HG02623 (cell line): Measurements from ENCODE around the gene KIF26B.

Experiments used
- ATAC-seq: cut with Tn5 transposase; IDR thresholded peaks from one replicate; pipeline ENCODE4 v1.9.1; 2021; ENCODE audit warnings: moderate library complexity; ENCODE audit not compliant: unreplicated experiment

Gene KIF26B

GRCh38 chr1:245448975-245449431 is 294.2 kb downstream of the KIF26B start:
- ATAC-seq, result no peak

GRCh38 chr1:245453541-245453940 is 298.8 kb downstream of the KIF26B start:
- no peak for ATAC-seq

- no peak for ATAC-seq
These were observed 299.3 kb downstream of the KIF26B start for GRCh38 chr1:245454051-245454450.

DNA sequence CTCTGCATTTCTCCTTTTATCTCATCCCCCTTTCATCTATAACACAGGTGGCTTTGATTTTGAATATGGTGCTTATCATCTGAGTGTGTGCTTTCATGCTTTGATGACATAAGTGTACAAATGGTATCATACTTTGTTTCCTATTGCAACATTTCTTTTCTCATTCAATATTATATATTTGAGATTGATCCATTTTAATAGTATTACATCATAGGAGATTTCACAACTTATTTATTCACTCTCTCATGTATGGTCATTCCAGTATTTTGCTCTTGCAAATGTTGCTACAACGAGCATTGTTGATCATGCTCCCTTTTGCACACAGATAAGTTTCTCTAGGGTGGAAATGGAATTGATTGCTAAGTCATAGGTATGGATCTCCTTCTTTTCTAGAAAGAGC is 302.8 kb downstream of the KIF26B start:
- ATAC-seq, result no peak

GRCh38 chr1:245458234-245458633 is 303.4 kb downstream of the KIF26B start:
- ATAC-seq, result no peak

DNA sequence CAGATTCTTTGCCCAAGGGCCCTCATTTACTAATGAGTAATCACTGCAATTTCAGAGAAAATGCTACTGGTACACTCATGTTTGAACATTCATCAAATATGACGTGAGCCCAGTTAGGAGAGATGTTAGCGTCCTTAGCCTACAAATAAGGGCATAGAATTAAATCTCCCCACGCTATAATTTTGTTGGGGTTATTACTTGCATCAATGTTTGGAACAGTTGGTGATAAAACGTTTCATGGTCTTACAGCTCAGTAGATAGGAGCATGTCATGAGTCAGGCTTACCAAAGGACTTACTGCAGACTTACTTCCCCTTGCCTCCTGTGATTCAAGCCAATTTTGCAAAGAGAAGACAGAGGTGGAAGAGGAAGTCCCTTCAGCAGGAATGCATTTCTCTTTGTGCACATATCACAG is 304.0 kb downstream of the KIF26B start:
- no peak for ATAC-seq

GRCh38 chr1:245459621-245460020 is 304.8 kb downstream of the KIF26B start:
- ATAC-seq, result no peak

DNA sequence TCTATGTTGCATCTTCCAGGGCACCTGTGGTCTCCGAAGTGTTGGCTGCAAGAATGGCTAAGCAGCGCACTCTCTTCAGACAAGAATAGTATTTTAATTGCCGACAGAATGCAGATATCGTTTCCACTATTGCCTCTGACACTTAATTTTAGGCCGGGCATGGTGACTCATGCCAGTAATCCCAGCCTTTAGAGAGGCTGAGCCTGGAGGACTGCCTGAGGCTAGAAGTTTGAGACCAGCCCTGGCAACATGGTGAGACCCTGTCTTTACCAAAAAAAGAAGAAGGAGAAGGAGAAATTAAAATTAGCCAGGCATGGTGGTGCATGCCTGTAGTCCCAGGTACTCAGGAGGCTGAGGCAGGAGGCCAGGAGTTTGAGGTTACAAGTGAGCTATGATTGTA is 306.9 kb downstream of the KIF26B start:
- ATAC-seq, result no peak

DNA sequence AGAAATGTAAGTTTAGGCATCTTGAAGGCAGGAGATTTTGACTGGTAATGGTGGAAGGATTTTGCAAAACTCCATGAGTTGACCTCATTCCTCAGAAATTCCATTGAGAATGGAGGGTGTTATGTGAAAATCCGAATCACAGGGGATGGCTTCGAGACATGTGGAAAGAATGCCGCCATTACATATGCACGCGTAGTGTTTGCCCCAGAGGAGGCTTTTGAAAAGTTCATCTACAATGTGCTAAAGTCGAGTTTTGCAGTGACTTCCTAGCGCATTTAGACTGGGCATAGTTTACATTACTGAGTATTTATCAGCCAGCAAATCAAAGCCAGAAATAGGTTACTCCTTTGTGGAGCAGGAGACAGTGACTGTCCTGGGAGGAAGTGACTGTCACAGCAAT is 307.4 kb downstream of the KIF26B start:
- ATAC-seq, result no peak

GRCh38 chr1:245463392-245464165 is 308.8 kb downstream of the KIF26B start:
- no peak for ATAC-seq

DNA sequence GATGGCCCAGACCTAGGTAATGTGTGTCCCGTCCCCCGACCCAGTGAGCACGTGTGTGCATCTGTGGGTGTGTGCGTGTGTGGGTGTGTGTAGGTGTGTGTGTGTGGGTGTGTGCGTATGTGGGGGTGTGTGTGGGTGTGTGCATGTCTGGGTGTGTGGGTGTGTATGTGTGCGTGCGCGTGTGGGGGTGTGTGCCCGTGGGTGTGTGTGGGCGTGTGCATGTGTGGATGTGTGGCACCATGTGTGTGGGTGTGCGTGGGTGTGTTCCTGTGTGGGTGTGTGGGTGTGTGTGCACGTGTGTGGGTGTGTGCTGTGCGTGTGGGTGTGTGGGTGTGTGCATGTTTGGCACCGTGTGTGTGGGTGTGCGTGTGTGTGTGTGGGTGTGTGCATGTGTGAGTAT is 309.5 kb downstream of the KIF26B start:
- ATAC-seq, result no peak

GRCh38 chr1:245465666-245466065 is 310.9 kb downstream of the KIF26B start:
- no peak for ATAC-seq

DNA sequence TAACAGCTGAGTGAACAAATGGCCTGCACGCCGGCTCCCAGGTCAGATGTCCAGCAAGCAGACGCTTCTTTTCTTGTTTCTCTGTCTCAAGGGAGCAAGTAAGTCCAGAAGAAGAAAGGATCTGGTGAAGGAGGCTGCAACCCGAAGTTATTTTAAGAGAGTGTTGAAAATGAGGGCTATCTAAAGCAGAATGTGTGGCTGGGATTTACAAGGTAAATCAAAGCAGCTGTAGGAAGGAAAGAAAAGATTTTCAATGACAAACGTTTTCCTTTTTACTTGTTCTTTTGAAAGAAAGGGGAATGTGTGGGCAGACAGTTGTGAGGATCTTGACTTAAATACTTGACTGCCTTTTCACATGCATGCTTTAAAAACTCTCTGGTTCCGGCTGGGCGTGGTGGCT is 311.5 kb downstream of the KIF26B start:
- no peak for ATAC-seq

GRCh38 chr1:245467804-245468203 is 313.0 kb downstream of the KIF26B start:
- ATAC-seq, result no peak

DNA sequence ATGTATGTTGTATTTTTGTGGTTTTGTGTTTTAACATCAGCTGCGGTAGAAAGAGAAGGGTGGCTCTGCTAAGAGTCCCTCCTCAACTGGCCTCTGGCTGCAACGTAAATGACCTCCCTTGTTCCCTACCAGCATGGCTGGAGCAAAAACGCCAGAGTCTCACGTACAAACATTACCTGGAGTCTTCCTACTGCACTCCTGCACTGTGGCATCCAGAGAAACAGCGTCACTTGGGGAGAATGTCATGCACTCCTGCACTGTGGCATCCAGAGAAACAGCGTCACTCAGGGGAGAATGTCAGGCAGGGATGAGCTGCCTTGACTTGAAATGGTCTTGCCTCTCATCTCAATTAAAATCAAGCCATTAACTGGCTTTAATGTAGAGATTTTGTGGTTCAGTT is 314.2 kb downstream of the KIF26B start:
- no peak for ATAC-seq

DNA sequence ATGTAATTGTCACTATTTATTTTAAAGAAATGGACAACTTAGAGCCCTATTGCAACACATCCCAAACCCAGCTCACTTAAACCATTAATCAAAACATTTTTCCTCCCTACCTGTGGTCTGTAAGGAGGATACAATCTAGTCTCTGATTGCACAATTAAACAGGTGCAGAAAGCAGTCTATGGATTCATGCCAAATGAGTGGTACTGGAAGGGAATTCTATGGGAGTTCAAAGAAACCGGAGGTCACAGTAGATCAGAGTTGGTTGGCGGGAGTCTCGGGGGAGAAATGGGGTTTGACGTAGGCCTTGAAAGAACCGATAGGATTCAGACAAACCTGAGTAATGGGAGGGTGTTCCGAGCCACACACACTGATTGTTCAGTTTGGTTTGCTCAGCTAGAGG is 314.9 kb downstream of the KIF26B start:
- no peak for ATAC-seq

DNA sequence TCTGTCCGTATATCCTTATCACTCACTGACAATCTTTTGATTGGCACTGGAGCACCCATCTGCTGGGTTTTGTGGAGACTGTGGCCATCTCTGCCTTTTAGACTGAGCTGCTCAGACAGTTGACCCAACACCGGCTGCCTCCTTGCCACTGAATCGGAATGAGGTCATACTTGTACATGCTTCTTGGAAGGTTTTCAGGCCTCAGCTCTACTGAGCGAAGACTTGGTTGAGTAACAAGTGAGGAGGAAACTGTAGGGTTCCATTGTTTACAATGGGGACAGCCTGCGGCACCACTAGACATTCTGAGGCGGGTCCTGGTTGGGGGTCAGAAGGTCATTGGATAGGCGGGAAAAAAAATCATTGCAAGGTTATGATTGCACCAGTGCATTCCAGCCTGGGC is 320.3 kb downstream of the KIF26B start:
- no peak for ATAC-seq

DNA sequence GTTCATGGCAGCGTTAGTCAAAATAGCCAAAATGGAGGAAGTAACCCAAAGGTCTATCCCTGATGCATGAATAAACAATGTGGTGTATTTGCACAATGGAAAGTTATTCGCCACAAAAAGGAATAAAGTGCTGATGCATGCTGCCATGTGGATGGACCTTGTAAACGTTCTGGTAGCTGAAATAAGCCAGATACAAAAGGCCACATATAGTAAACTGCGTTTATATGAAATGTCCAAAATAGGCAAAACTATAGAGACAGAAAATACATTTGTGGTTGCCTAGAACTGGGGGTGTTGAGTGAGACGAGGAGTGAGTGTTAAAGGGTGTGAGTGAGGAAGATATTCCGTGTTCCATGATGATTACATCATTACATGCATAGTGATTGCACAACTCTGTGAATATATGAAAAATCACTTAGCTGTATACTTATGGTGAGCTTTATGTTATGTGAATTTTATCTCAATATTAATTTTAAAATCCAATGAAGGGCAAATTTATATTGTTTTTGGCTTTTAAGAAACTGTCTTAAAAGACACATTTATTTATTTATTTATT is 321.3 kb downstream of the KIF26B start:
- ATAC-seq, result no peak

GRCh38 chr1:245477941-245478340 is 323.2 kb downstream of the KIF26B start:
- ATAC-seq, result no peak

DNA sequence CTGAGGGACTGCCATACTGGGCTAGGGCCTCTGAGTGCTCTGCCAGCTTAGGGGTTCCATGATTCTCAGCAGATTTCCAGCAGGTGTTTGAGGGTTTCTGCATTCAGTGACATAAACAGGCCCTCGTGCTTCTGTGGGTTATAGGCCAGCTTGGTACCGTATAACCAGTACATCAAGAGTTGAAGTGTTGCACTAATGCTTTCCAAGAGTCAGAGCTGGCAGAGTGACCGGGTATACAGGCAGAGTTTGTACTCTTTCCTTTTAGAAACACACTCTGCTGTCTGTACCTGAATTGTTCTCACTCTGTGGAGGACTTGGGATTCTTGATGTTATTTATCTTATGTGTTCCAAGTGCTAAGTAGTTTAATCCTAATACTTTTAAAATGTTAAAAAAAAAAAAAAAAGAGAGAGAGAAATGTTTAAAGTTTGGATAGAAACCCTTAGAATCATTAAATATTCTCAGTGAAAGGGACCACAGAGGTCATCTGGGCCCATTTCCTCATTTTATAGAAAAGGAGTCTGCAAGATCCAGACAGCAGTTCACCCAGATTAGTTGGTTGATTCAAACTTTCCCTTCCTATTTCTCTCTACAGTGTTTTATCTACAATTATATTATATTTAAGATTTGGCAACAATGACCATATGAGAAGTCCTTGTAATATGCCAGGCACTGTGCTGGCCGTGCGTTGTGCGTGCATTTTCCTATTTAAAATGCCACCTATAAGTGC is 325.8 kb downstream of the KIF26B start:
- ATAC-seq, result no peak

GRCh38 chr1:245481261-245481660 is 326.5 kb downstream of the KIF26B start:
- ATAC-seq, result no peak

DNA sequence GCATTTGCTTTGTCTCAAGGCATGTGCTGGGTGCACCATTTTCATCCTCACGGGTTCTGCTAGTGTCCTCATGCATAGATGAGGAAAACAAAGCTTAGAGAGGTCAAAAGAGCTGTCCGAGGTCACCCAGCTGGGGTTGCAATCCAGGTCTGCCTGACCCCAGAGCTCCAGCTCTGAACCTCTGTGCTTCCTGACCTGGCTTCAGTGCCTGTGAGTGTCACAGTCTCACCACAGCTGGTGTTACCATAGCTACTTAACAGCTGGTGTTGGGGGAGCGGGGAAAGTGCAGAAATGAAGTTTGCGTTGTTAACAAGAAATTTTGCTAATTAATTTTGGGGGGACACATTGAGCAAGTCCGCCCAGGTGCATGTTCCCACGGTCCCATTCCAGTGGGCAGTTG is 328.5 kb downstream of the KIF26B start:
- no peak for ATAC-seq
